Gastrocnemius medialis (tissue), 4 donors: ENCODE measurements around the gene MNAT1. TPM values are rescaled to one million over a fixed set of nuclear protein-coding genes. Genes with fewer than 3 reads are reported as not detected.

Source experiments
- ATAC-seq, 2 donors: fragments of 150-250 bp; one replicate each; pipeline ENCODE4 v1.9.1; 2016
- DNase-seq, 2 donors: peaks; one replicate each; pipeline ENCODE4 v3.0.0-alpha.2; 2019
- H3K27ac ChIP-seq, 4 donors: fragments of 200-600 bp; sonication (generic); 1 replicate in 1 of 4; 2 replicates in 3 of 4; pipeline ENCODE4 v1.5.1; 2016 to 2018; ENCODE audit warnings: mild to moderate bottlenecking in 2 of 4, moderate library complexity in 1 of 4
- H3K27me3 ChIP-seq, 3 donors: fragments of 200-600 bp; sonication (generic) in 2 of 3; 1 replicate in 1 of 3; 2 replicates in 2 of 3; pipeline versions ENCODE4 v1.5.1 to v1.6.0; 2016 to 2019; ENCODE audit warnings: mild to moderate bottlenecking in 1 of 3, moderate library complexity in 1 of 3
- H3K36me3 ChIP-seq, 2 donors: fragments of 200-600 bp; sonication (generic) in 1 of 2; one replicate each; pipeline ENCODE4 v1.5.1; 2017 to 2018
- H3K4me1 ChIP-seq, 2 donors: fragments of 200-600 bp; sonication (generic) in 1 of 2; one replicate each; pipeline ENCODE4 v1.5.1; 2016 to 2017; ENCODE audit warnings: mild to moderate bottlenecking in 2 of 2
- H3K4me3 ChIP-seq, 4 donors: fragments of 200-600 bp; sonication (generic) in 3 of 4; 1 replicate in 1 of 4; 2 replicates in 3 of 4; pipeline ENCODE4 v1.5.1; 2016 to 2019; ENCODE audit warnings: mild to moderate bottlenecking in 2 of 4
- H3K9me3 ChIP-seq, 3 donors: fragments of 200-600 bp; sonication (generic) in 2 of 3; 1 replicate in 1 of 3; 2 replicates in 2 of 3; pipeline ENCODE4 v1.5.1; 2016 to 2019
- POLR2A ChIP-seq, 2 donors: fragments of 450-650 bp; IDR thresholded peaks; one replicate each; pipeline ENCODE4 v1.6.1; 2017; ENCODE audit warnings: antibody characterized with exemption in 2 of 2, mild to moderate bottlenecking in 2 of 2, moderate library complexity in 2 of 2
- in situ Hi-C, 4 donors: fragments of 200-750 bp; cut with MboI; loops; one replicate each; pipeline versions ENCODE4 v1.15.0 to v1.8.0; 2017; ENCODE audit warnings: low sequenced_read_pairs in 4 of 4
- intact Hi-C: fragments of 100-400 bp; cut with DNase I; formaldehyde crosslinking; loops from one replicate; pipeline ENCODE4 v1.15.1; 2023; ENCODE audit warnings: low total_unique reads
- total RNA-seq, 4 donors: library from RNA; depleted of rRNA; stranded (reverse); fragments of >200 nt; gene quantifications; one replicate each; pipeline versions ENCODE4 v1.1.0 to v1.2.3, GENCODE V29; 2016
- TF ChIP-seq, protein P1 (sequence below), 5 experiments: fragments of 450-650 bp in 3 of 5; fragments of 200-600 bp in 2 of 5; sonication (generic) in 2 of 5; IDR thresholded peaks in 4 of 5; conservative IDR thresholded peaks in 1 of 5; 1 replicate in 4 of 5; 2 replicates in 1 of 5; pipeline ENCODE4 v1.5.1; 2016 to 2019; ENCODE audit warnings: antibody characterized with exemption in 5 of 5, mild to moderate bottlenecking in 3 of 5, moderate library complexity in 3 of 5

Gene MNAT1
- 10 to 100 TPM; 50.1 to 69.2 (median 62.0) TPM for total RNA-seq

DNA sequence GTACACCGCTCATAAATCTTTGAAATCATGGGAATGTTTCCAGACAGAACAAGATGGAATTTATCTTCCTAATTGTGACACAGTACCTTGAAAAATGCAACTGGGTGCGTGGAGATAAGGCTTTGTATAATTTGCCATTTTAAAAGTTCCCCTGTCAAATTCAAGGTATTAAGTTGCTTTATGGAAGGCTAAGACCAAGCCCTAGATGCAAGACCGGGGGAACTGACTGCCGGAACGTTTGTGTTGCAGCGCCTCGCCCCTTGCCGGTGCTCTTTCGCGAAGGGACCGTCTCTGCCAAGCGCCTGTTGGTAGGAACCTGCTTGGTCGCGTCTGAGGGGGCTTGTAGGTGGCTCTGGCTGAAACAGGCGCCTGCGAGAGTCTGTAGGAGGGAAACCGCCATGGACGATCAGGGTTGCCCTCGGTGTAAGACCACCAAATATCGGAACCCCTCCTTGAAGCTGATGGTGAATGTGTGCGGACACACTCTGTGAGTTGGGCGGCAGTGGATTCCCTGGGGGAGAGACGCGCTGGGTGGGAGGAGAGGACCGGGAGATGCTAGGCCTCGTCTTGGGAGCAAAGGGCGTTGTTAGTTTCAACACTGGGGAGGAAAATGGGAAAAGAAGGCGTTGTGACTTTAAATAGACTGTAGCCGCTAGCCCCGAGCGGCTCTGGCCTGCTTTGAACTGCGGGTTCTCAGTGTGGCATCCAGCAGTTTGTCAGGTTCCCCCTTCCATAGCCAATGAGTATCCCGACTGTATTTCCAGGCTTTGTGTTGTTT is at the start of gene MNAT1:
TSS of gene MNAT1 (plus strand) at position 297 of the 778 bp plus-strand sequence. CDS start at position 399, 102 bp downstream.
- in situ Hi-C loops (loop anchor here in 1 of 4 donors (10.0 kb wide), 1 partner anchor 100 kb away; no protein-coding TSS in a partner anchor), intact Hi-C loops (loop anchor here (2.0 to 10.0 kb wide), 3 partner anchors 246 to 790 kb away; partner anchors contain the start of genes SLC38A6 and TRMT5)
- H3K27me3 ChIP-seq = no peaks in the 10 kb centered on the region
- H3K36me3 ChIP-seq = no peaks in the 10 kb centered on the region
- H3K9me3 ChIP-seq = no peaks in the 10 kb centered on the region
- ATAC-seq = peak; percentile 72 to 73
- H3K27ac ChIP-seq = peak within 1 kb of the TSS; percentile 90 to 94 (median 92)
- H3K4me3 ChIP-seq = peak within 1 kb of the TSS; percentile 69 to 84 (median 76)
- peak; percentile 76 to 77 for DNase-seq
- peaks cover 32 to 37% of the 10 kb centered on the region in 2 donors for H3K4me1 ChIP-seq
- TF ChIP-seq, protein P1, sequence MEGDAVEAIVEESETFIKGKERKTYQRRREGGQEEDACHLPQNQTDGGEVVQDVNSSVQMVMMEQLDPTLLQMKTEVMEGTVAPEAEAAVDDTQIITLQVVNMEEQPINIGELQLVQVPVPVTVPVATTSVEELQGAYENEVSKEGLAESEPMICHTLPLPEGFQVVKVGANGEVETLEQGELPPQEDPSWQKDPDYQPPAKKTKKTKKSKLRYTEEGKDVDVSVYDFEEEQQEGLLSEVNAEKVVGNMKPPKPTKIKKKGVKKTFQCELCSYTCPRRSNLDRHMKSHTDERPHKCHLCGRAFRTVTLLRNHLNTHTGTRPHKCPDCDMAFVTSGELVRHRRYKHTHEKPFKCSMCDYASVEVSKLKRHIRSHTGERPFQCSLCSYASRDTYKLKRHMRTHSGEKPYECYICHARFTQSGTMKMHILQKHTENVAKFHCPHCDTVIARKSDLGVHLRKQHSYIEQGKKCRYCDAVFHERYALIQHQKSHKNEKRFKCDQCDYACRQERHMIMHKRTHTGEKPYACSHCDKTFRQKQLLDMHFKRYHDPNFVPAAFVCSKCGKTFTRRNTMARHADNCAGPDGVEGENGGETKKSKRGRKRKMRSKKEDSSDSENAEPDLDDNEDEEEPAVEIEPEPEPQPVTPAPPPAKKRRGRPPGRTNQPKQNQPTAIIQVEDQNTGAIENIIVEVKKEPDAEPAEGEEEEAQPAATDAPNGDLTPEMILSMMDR (IDR thresholded peaks at IDR 0.05 in 4 of 5, conservative IDR thresholded peaks at IDR 0.05 in 1 of 5) = peak in 2 of 5 experiments; percentile 23 to 26
- TF ChIP-seq POLR2A (IDR thresholded peaks at IDR 0.05) = peak; percentile 54 to 65

DNA sequence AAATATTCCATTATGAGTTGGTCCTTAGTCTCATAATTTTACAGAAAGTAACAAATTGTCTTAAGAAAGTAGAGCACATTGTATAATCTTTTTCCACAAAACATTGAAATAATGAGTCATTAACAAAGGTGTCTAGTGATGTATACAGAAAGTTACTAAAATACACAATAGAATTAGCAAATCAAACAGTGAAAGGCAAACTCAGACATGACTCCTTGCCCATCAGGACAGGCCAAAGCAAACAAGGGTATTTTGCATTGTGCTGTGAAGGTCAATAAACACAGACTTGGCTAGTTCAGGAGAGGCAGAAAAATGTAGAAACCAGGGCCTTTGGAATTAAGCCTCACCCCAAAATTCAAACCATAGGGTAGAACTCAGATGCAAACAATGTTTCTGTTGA is 47.7 kb upstream of the MNAT1 start:
- no peaks in the 10 kb centered on the region for H3K36me3 ChIP-seq
- no peaks in the 10 kb centered on the region for H3K9me3 ChIP-seq
- in situ Hi-C loops = no loop called here
- no peak for DNase-seq
- ATAC-seq = no peak
- no peak overlapping the region for H3K4me3 ChIP-seq
- no peaks in the 10 kb centered on the region for H3K4me1 ChIP-seq
- intact Hi-C loops = no loop called here
- H3K27ac ChIP-seq = no peak overlapping the region
- H3K27me3 ChIP-seq = no peaks in the 10 kb centered on the region
- TF ChIP-seq POLR2A (IDR thresholded peaks at IDR 0.05) = no peak
- TF ChIP-seq, protein P1 (IDR thresholded peaks at IDR 0.05 in 4 of 5, conservative IDR thresholded peaks at IDR 0.05 in 1 of 5) = no peak

DNA sequence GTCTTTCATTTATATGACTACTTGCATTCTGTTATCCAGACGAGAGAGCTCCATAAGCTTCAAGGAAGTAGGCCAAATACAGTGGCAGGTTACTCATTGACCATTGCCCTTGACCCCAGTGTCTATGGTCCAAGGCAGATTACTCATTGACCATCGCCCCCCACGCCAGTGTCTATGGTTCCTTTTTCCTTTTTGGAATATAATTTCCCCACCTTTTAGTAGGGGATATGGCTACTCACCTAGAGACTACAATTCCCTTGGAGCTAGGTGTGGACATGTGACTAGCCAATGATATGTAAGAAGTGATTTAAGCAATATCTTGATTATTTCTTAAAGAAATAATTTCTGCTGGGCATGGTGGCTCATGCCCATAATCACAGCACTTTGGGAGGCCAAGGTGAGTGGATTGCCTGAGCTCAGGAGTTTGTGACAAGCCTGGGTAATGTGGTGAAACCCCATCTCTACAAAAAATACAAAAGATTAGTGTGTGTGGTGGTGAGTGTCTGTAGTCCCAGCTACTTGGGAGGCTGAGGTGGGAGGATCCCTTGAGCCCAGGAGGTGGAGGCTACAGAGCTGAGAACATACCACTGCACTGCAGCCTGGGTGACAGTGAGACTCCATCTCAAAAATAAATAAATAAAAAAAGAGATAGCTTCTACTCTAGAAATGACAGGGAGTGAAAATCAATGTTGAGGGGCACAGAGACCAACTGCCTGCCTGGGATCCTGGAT is 43.0 kb upstream of the MNAT1 start:
- Histone ChIP-seq H3K9me3 (no peaks in the 10 kb centered on the region), H3K27ac (no peak overlapping the region), H3K4me1 (no peaks in the 10 kb centered on the region), H3K36me3 (no peaks in the 10 kb centered on the region), H3K4me3 (no peak overlapping the region), H3K27me3 (no peaks in the 10 kb centered on the region)
- in situ Hi-C loops = no loop called here
- no peak for ATAC-seq
- TF ChIP-seq, protein P1 (IDR thresholded peaks at IDR 0.05 in 4 of 5, conservative IDR thresholded peaks at IDR 0.05 in 1 of 5) = no peak
- no peak for TF ChIP-seq POLR2A (IDR thresholded peaks at IDR 0.05)
- intact Hi-C loops = no loop called here
- DNase-seq = no peak

DNA sequence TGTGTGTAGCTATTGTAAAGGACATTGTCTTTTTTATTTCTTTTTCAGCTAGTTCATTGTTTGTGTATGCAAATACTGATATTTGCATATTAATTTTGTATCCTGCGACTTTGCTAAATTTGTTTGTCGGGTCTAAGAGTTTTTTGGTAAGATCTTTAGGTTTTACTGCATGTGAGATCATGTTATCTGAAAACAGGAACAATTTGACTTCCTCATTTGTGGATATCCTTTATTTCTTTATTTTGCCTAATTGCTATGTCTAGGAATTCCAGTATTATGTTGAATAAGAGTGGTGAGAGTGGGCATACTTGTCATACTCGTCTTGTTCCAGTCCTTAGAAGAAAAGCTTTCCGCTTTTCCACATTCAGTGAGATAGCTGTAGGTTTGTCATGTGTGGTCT is 39.2 kb upstream of the MNAT1 start:
- H3K4me3 ChIP-seq = no peak overlapping the region
- H3K27ac ChIP-seq = no peak overlapping the region
- no peaks in the 10 kb centered on the region for H3K4me1 ChIP-seq
- in situ Hi-C loops (no loop called here), intact Hi-C loops (no loop called here)
- TF ChIP-seq, protein P1 (IDR thresholded peaks at IDR 0.05 in 4 of 5, conservative IDR thresholded peaks at IDR 0.05 in 1 of 5) = no peak
- TF ChIP-seq POLR2A (IDR thresholded peaks at IDR 0.05) = no peak
- ATAC-seq (no peak), DNase-seq (no peak)
- peaks cover 0 to 1% (median 0%) of the 10 kb centered on the region in 3 donors for H3K9me3 ChIP-seq
- no peaks in the 10 kb centered on the region for H3K27me3 ChIP-seq
- H3K36me3 ChIP-seq = no peaks in the 10 kb centered on the region
